ENCODE data around the gene ZNF548.

GRCh38 chr19:57363688-57364181 is 25.9 kb upstream of the ZNF548 start:
- TF ChIP-seq, protein P1, sequence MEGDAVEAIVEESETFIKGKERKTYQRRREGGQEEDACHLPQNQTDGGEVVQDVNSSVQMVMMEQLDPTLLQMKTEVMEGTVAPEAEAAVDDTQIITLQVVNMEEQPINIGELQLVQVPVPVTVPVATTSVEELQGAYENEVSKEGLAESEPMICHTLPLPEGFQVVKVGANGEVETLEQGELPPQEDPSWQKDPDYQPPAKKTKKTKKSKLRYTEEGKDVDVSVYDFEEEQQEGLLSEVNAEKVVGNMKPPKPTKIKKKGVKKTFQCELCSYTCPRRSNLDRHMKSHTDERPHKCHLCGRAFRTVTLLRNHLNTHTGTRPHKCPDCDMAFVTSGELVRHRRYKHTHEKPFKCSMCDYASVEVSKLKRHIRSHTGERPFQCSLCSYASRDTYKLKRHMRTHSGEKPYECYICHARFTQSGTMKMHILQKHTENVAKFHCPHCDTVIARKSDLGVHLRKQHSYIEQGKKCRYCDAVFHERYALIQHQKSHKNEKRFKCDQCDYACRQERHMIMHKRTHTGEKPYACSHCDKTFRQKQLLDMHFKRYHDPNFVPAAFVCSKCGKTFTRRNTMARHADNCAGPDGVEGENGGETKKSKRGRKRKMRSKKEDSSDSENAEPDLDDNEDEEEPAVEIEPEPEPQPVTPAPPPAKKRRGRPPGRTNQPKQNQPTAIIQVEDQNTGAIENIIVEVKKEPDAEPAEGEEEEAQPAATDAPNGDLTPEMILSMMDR (conservative IDR thresholded peaks at IDR 0.05) = no peak
- TF ChIP-seq ZFX (IDR thresholded peaks at IDR 0.05) = no peak
